PC-9 (cell line): ENCODE data around the gene SPATA6. TPM values are rescaled to one million over a fixed set of nuclear protein-coding genes. Genes with fewer than 3 reads are reported as not detected.

ENCODE experiments used
- BruUV-seq: library from RNA; stranded (reverse); fragments of 400-500 nt; replicated peaks from 2 replicates; lab custom pipeline; 2021; lab: Mats Ljungman, UMichigan
- CTCF ChIA-PET: fragments of 300-600 bp; sonication (Branson Sonifier 250); formaldehyde crosslinking; loops from one replicate; lab custom pipeline; 2022; ENCODE audit warnings: antibody characterized with exemption; lab: Charles Lee
- POLR2A ChIA-PET: fragments of 300-600 bp; sonication (Branson Sonifier 250); formaldehyde crosslinking; loops from one replicate; lab custom pipeline; 2022; ENCODE audit warnings: antibody characterized with exemption; ENCODE audit not compliant: unreplicated experiment; lab: Charles Lee
- DNase-seq, 2 experiments: peaks; one replicate each; pipeline versions ENCODE4 v3.0.0 to v3.0.0-alpha.2; 2015 to 2022; ENCODE audit warnings: mixed read lengths in 1 of 2
- H2AFZ ChIP-seq: fragments of 200-600 bp; sonication (generic); 2 replicates; pipeline ENCODE4 v1.8.1; 2017; ENCODE audit warnings: antibody characterized with exemption
- H3F3A ChIP-seq: fragments of 200-600 bp; sonication (generic); 2 replicates; pipeline ENCODE4 v1.8.1; 2017; ENCODE audit warnings: antibody characterized with exemption, mild to moderate bottlenecking, low read depth; ENCODE audit not compliant: insufficient read depth
- H3K27ac ChIP-seq: fragments of 200-600 bp; sonication (generic); 2 replicates; pipeline ENCODE4 v1.6.1; 2016; ENCODE audit warnings: mixed run types
- H3K27me3 ChIP-seq: fragments of 200-600 bp; sonication (generic); 2 replicates; pipeline ENCODE4 v1.6.1; 2016; ENCODE audit warnings: low read depth, mixed run types; ENCODE audit not compliant: insufficient read depth
- H3K36me3 ChIP-seq: fragments of 200-600 bp; sonication (generic); 2 replicates; pipeline ENCODE4 v1.6.1; 2016; ENCODE audit warnings: low read depth, mixed run types
- H3K4me1 ChIP-seq: fragments of 200-600 bp; sonication (generic); replicated peaks from 2 replicates; pipeline ENCODE4 v1.6.1; 2016; ENCODE audit warnings: mixed run types; ENCODE audit not compliant: insufficient read depth
- H3K4me2 ChIP-seq: fragments of 200-600 bp; sonication (generic); 2 replicates; pipeline ENCODE4 v1.6.1; 2017; ENCODE audit warnings: mixed run types
- H3K4me3 ChIP-seq: fragments of 200-600 bp; sonication (generic); 2 replicates; pipeline ENCODE4 v1.6.1; 2016; ENCODE audit warnings: mixed run types
- H3K79me2 ChIP-seq: fragments of 200-600 bp; sonication (generic); 2 replicates; pipeline ENCODE4 v1.6.1; 2017; ENCODE audit warnings: low read depth, mixed run types
- H3K9me2 ChIP-seq: fragments of 200-600 bp; sonication (generic); 2 replicates; pipeline ENCODE4 v1.8.1; 2017; ENCODE audit warnings: mild to moderate bottlenecking; ENCODE audit not compliant: insufficient read depth
- H3K9me3 ChIP-seq: fragments of 200-600 bp; sonication (generic); 2 replicates; pipeline ENCODE4 v1.8.1; 2016; ENCODE audit warnings: low read depth; ENCODE audit not compliant: insufficient read depth
- H4K20me1 ChIP-seq: fragments of 200-600 bp; sonication (generic); 2 replicates; pipeline ENCODE4 v1.8.1; 2017; ENCODE audit not compliant: insufficient read depth
- CTCF ChIP-seq: fragments of 200-600 bp; sonication (generic); conservative IDR thresholded peaks from 2 replicates; pipeline ENCODE4 v1.6.1; 2017; ENCODE audit warnings: mixed run types, antibody characterized with exemption, mild to moderate bottlenecking, moderate library complexity
- EZH2 ChIP-seq: fragments of 200-600 bp; sonication (generic); IDR thresholded peaks from 2 replicates; pipeline ENCODE4 v1.8.0; 2017; ENCODE audit warnings: antibody characterized with exemption, low read depth
- intact Hi-C: fragments of 100-400 bp; cut with micrococcal nuclease; formaldehyde crosslinking; loops from one replicate; pipeline ENCODE4 v1.10.0; 2022; ENCODE audit not compliant: unreplicated experiment
- total RNA-seq: library from RNA; stranded (reverse); gene quantifications from 2 replicates; pipeline ENCODE4 v1.2.3, GENCODE V29; 2021

SPATA6 gene
- total RNA-seq, 1 experiment from 2014 or later: not detected

- TF ChIP-seq EZH2 (no peak), CTCF (no peak)
- H2AFZ ChIP-seq: no peak overlapping the region
- no peaks in the 10 kb centered on the region for H3K9me2 ChIP-seq
- CTCF ChIA-PET: no interaction called here
- H3K4me2 ChIP-seq: no peak overlapping the region
- H3K4me1 ChIP-seq: no peaks in the 10 kb centered on the region
- H3K4me3 ChIP-seq: no peak overlapping the region
- no peak overlapping the region for H3K27ac ChIP-seq
- 0 out of 2 replicates have a peak, but pooled peaks cover 5% of the 10 kb centered on the region for H4K20me1 ChIP-seq
- H3K27me3 ChIP-seq: 0 out of 2 replicates have a peak, but pooled peaks cover 10% of the 10 kb centered on the region
- H3K36me3 ChIP-seq: no peaks in the 10 kb centered on the region
- no peaks in the 10 kb centered on the region for H3K9me3 ChIP-seq
- BruUV-seq: no TSS peak
- POLR2A ChIA-PET: no interaction called here
- H3K79me2 ChIP-seq: no peaks in the 10 kb centered on the region
- intact Hi-C loops: no loop called here
- no peak for DNase-seq
- no peaks in the 10 kb centered on the region for H3F3A ChIP-seq
These were observed 21.0 kb upstream of the SPATA6 start for GRCh38 chr1:48493041-48493440.

DNA sequence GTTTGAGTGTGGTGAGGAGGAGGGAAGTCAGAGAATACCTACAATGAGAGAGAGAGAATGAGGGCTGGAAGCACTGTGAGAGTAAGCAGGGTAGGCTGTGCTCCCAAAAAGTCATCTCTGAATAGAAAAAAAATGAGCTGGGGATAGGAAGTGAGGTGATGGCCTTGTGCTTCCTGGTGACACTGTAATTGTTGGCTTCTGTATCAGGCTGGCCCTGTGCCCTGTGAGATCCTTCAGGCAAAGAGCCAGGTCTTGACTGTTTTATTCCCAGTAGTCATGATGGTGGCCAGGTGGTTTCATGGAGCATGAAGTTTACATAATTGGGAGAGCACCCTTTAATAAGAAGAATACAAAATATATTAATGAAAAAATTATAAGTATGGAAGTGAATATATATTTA is 20.4 kb upstream of the SPATA6 start:
- TF ChIP-seq CTCF: no peak
- no peak for TF ChIP-seq EZH2
- BruUV-seq: no TSS peak
- intact Hi-C loops: no loop called here
- no peaks in the 10 kb centered on the region for H3K36me3 ChIP-seq
- DNase-seq: no peak
- no peaks in the 10 kb centered on the region for H3K9me3 ChIP-seq
- H3K79me2 ChIP-seq: no peaks in the 10 kb centered on the region
- H3K27me3 ChIP-seq: 0 out of 2 replicates have a peak, but pooled peaks cover 10% of the 10 kb centered on the region
- H3K4me1 ChIP-seq: no peaks in the 10 kb centered on the region
- ChIA-PET POLR2A (no interaction called here), CTCF (no interaction called here)
- H3K4me3 ChIP-seq: no peak overlapping the region
- no peaks in the 10 kb centered on the region for H3K9me2 ChIP-seq
- no peak overlapping the region for H3K27ac ChIP-seq
- H2AFZ ChIP-seq: no peak overlapping the region
- no peak overlapping the region for H3K4me2 ChIP-seq
- H4K20me1 ChIP-seq: no peaks in the 10 kb centered on the region
- H3F3A ChIP-seq: no peaks in the 10 kb centered on the region

GRCh38 chr1:48488721-48489120 is 16.7 kb upstream of the SPATA6 start:
- CTCF ChIA-PET: no interaction called here
- BruUV-seq: no TSS peak
- Histone ChIP-seq H3K9me2 (no peaks in the 10 kb centered on the region), H3F3A (no peaks in the 10 kb centered on the region), H3K4me3 (no peak overlapping the region), H3K27me3 (no peaks in the 10 kb centered on the region), H3K9me3 (no peaks in the 10 kb centered on the region), H3K4me1 (no peaks in the 10 kb centered on the region), H3K4me2 (no peak overlapping the region), H3K36me3 (no peaks in the 10 kb centered on the region), H4K20me1 (no peaks in the 10 kb centered on the region), H2AFZ (no peak overlapping the region), H3K27ac (no peak overlapping the region), H3K79me2 (no peaks in the 10 kb centered on the region)
- no peak for DNase-seq
- POLR2A ChIA-PET: no interaction called here
- intact Hi-C loops: no loop called here
- TF ChIP-seq CTCF (no peak), EZH2 (no peak)
